Measurements from ENCODE around the gene ACAD10.

Gene ACAD10

GRCh38 chr12:111792155-111792855 lies 106.5 kb downstream of the ACAD10 start:
- H2BK5ac ChIP-seq (ENCODE audit: low read length) = no peak overlapping the region
- H4K5ac ChIP-seq (ENCODE audit: low read length) = no peak overlapping the region
- no peak overlapping the region for H3K4me3 ChIP-seq (ENCODE audit: low read length)
- no CpG with 5 or more reads among the region's 27 CpGs for WGBS (ENCODE audit: extremely low coverage, insufficient coverage, low lambda C conversion rate)
- no peak overlapping the region for H3K56ac ChIP-seq (ENCODE audit: low read length)
- no peaks in the 10 kb centered on the region for H3K79me1 ChIP-seq (ENCODE audit: low read length)
- H3K4me2 ChIP-seq (ENCODE audit: low read length) = no peak overlapping the region
- H3K23ac ChIP-seq (ENCODE audit: low read length) = no peak overlapping the region
- DNase-seq = no peak
- no peak overlapping the region for H2BK120ac ChIP-seq (ENCODE audit: low read depth, low read length)
- H2AK5ac ChIP-seq (ENCODE audit: low read length) = no peak overlapping the region
- no peak overlapping the region for H3K4ac ChIP-seq (ENCODE audit: low read depth, low read length)
- no peaks in the 10 kb centered on the region for H3K4me1 ChIP-seq (ENCODE audit: control insufficient read depth, low read depth, low read length)
- no peak overlapping the region for H4K8ac ChIP-seq (ENCODE audit: low read depth, low read length)
- peaks cover 12% of the 10 kb centered on the region for H3K36me3 ChIP-seq (ENCODE audit: control insufficient read depth, insufficient read depth, low read length)
- H3K18ac ChIP-seq (ENCODE audit: low read length) = no peak overlapping the region
- no peaks in the 10 kb centered on the region for H3K27me3 ChIP-seq (ENCODE audit: insufficient read depth, low read length, poor library complexity)
- no peak overlapping the region for H2BK15ac ChIP-seq (replicated peaks; ENCODE audit: low read depth)
- H3K79me2 ChIP-seq (ENCODE audit: control insufficient read depth, insufficient read depth, low read length) = no peaks in the 10 kb centered on the region
- no peak overlapping the region for H3K9ac ChIP-seq (ENCODE audit: low read length)
- no peak overlapping the region for H3K27ac ChIP-seq (ENCODE audit: low read depth, low read length)

GRCh38 chr12:111792856-111793235 lies 107.0 kb downstream of the ACAD10 start:
- WGBS (ENCODE audit: extremely low coverage, insufficient coverage, low lambda C conversion rate) = no CpG with 5 or more reads among the region's 3 CpGs
- Histone ChIP-seq H2BK5ac (ENCODE audit: low read length) (no peak overlapping the region), H3K9ac (ENCODE audit: low read length) (no peak overlapping the region), H3K18ac (ENCODE audit: low read length) (no peak overlapping the region), H4K8ac (ENCODE audit: low read depth, low read length) (no peak overlapping the region), H3K79me1 (ENCODE audit: low read length) (no peaks in the 10 kb centered on the region), H3K4me3 (ENCODE audit: low read length) (no peak overlapping the region), H3K56ac (ENCODE audit: low read length) (no peak overlapping the region), H3K27ac (ENCODE audit: low read depth, low read length) (no peak overlapping the region), H3K4me2 (ENCODE audit: low read length) (no peak overlapping the region), H3K36me3 (ENCODE audit: control insufficient read depth, insufficient read depth, low read length) (peaks cover 12% of the 10 kb centered on the region), H3K4me1 (ENCODE audit: control insufficient read depth, low read depth, low read length) (no peaks in the 10 kb centered on the region), H2BK120ac (ENCODE audit: low read depth, low read length) (no peak overlapping the region), H3K27me3 (ENCODE audit: insufficient read depth, low read length, poor library complexity) (no peaks in the 10 kb centered on the region), H4K5ac (ENCODE audit: low read length) (no peak overlapping the region), H2AK5ac (ENCODE audit: low read length) (no peak overlapping the region), H3K79me2 (ENCODE audit: control insufficient read depth, insufficient read depth, low read length) (no peaks in the 10 kb centered on the region), H3K23ac (ENCODE audit: low read length) (no peak overlapping the region), H2BK15ac (replicated peaks; ENCODE audit: low read depth) (no peak overlapping the region), H3K4ac (ENCODE audit: low read depth, low read length) (no peak overlapping the region)
- DNase-seq = no peak

GRCh38 chr12:111798182-111798581 lies 112.3 kb downstream of the ACAD10 start:
- H4K5ac ChIP-seq (ENCODE audit: low read length) = no peak overlapping the region
- H2BK5ac ChIP-seq (ENCODE audit: low read length) = no peak overlapping the region
- no peak overlapping the region for H3K4me3 ChIP-seq (ENCODE audit: low read length)
- no peak overlapping the region for H3K4ac ChIP-seq (ENCODE audit: low read depth, low read length)
- no peak overlapping the region for H2AK5ac ChIP-seq (ENCODE audit: low read length)
- H4K8ac ChIP-seq (ENCODE audit: low read depth, low read length) = no peak overlapping the region
- no peak for DNase-seq
- H3K36me3 ChIP-seq (ENCODE audit: control insufficient read depth, insufficient read depth, low read length) = peaks cover 8% of the 10 kb centered on the region
- H3K56ac ChIP-seq (ENCODE audit: low read length) = no peak overlapping the region
- H3K79me1 ChIP-seq (ENCODE audit: low read length) = no peaks in the 10 kb centered on the region
- no peak overlapping the region for H3K9ac ChIP-seq (ENCODE audit: low read length)
- no peak overlapping the region for H3K4me2 ChIP-seq (ENCODE audit: low read length)
- no peak overlapping the region for H3K27ac ChIP-seq (ENCODE audit: low read depth, low read length)
- no CpG with 5 or more reads among the region's 4 CpGs for WGBS (ENCODE audit: extremely low coverage, insufficient coverage, low lambda C conversion rate)
- no peaks in the 10 kb centered on the region for H3K4me1 ChIP-seq (ENCODE audit: control insufficient read depth, low read depth, low read length)
- no peak overlapping the region for H3K23ac ChIP-seq (ENCODE audit: low read length)
- H2BK120ac ChIP-seq (ENCODE audit: low read depth, low read length) = no peak overlapping the region
- no peaks in the 10 kb centered on the region for H3K27me3 ChIP-seq (ENCODE audit: insufficient read depth, low read length, poor library complexity)
- no peak overlapping the region for H3K18ac ChIP-seq (ENCODE audit: low read length)
- H2BK15ac ChIP-seq (replicated peaks; ENCODE audit: low read depth) = no peak overlapping the region
- H3K79me2 ChIP-seq (ENCODE audit: control insufficient read depth, insufficient read depth, low read length) = no peaks in the 10 kb centered on the region

- Histone ChIP-seq H3K79me1 (ENCODE audit: low read length) (no peaks in the 10 kb centered on the region), H3K36me3 (ENCODE audit: control insufficient read depth, insufficient read depth, low read length) (peaks cover 8% of the 10 kb centered on the region), H3K23ac (ENCODE audit: low read length) (no peak overlapping the region), H4K5ac (ENCODE audit: low read length) (no peak overlapping the region), H3K4me1 (ENCODE audit: control insufficient read depth, low read depth, low read length) (no peaks in the 10 kb centered on the region), H3K79me2 (ENCODE audit: control insufficient read depth, insufficient read depth, low read length) (no peaks in the 10 kb centered on the region), H3K27me3 (ENCODE audit: insufficient read depth, low read length, poor library complexity) (no peaks in the 10 kb centered on the region), H3K4me3 (ENCODE audit: low read length) (no peak overlapping the region), H3K9ac (ENCODE audit: low read length) (no peak overlapping the region), H3K4ac (ENCODE audit: low read depth, low read length) (no peak overlapping the region), H2BK15ac (replicated peaks; ENCODE audit: low read depth) (no peak overlapping the region), H2BK5ac (ENCODE audit: low read length) (no peak overlapping the region), H3K18ac (ENCODE audit: low read length) (no peak overlapping the region), H2AK5ac (ENCODE audit: low read length) (no peak overlapping the region), H3K4me2 (ENCODE audit: low read length) (no peak overlapping the region), H3K27ac (ENCODE audit: low read depth, low read length) (no peak overlapping the region), H2BK120ac (ENCODE audit: low read depth, low read length) (no peak overlapping the region), H4K8ac (ENCODE audit: low read depth, low read length) (no peak overlapping the region), H3K56ac (ENCODE audit: low read length) (no peak overlapping the region)
- no peak for DNase-seq
- WGBS (ENCODE audit: extremely low coverage, insufficient coverage, low lambda C conversion rate) = no CpG with 5 or more reads among the region's 9 CpGs
These were observed 113.9 kb downstream of the ACAD10 start for GRCh38 chr12:111799758-111800157.

GRCh38 chr12:111803038-111803626 lies 117.3 kb downstream of the ACAD10 start:
- no CpG with 5 or more reads among the region's 6 CpGs for WGBS (ENCODE audit: extremely low coverage, insufficient coverage, low lambda C conversion rate)
- H3K9ac ChIP-seq (ENCODE audit: low read length) = no peak overlapping the region
- H3K27me3 ChIP-seq (ENCODE audit: insufficient read depth, low read length, poor library complexity) = no peaks in the 10 kb centered on the region
- no peak for DNase-seq
- H2BK120ac ChIP-seq (ENCODE audit: low read depth, low read length) = no peak overlapping the region
- no peaks in the 10 kb centered on the region for H3K4me1 ChIP-seq (ENCODE audit: control insufficient read depth, low read depth, low read length)
- H2BK5ac ChIP-seq (ENCODE audit: low read length) = no peak overlapping the region
- H3K79me2 ChIP-seq (ENCODE audit: control insufficient read depth, insufficient read depth, low read length) = no peaks in the 10 kb centered on the region
- H3K27ac ChIP-seq (ENCODE audit: low read depth, low read length) = no peak overlapping the region
- no peak overlapping the region for H4K8ac ChIP-seq (ENCODE audit: low read depth, low read length)
- no peak overlapping the region for H4K5ac ChIP-seq (ENCODE audit: low read length)
- no peak overlapping the region for H2AK5ac ChIP-seq (ENCODE audit: low read length)
- no peak overlapping the region for H3K18ac ChIP-seq (ENCODE audit: low read length)
- peaks cover 6% of the 10 kb centered on the region for H3K36me3 ChIP-seq (ENCODE audit: control insufficient read depth, insufficient read depth, low read length)
- H3K23ac ChIP-seq (ENCODE audit: low read length) = no peak overlapping the region
- no peaks in the 10 kb centered on the region for H3K79me1 ChIP-seq (ENCODE audit: low read length)
- no peak overlapping the region for H3K4ac ChIP-seq (ENCODE audit: low read depth, low read length)
- H2BK15ac ChIP-seq (replicated peaks; ENCODE audit: low read depth) = no peak overlapping the region
- H3K4me2 ChIP-seq (ENCODE audit: low read length) = no peak overlapping the region
- no peak overlapping the region for H3K4me3 ChIP-seq (ENCODE audit: low read length)
- H3K56ac ChIP-seq (ENCODE audit: low read length) = no peak overlapping the region

- Histone ChIP-seq H4K8ac (ENCODE audit: low read depth, low read length) (no peak overlapping the region), H2BK5ac (ENCODE audit: low read length) (no peak overlapping the region), H3K4me2 (ENCODE audit: low read length) (no peak overlapping the region), H2BK120ac (ENCODE audit: low read depth, low read length) (no peak overlapping the region), H3K56ac (ENCODE audit: low read length) (no peak overlapping the region), H3K23ac (ENCODE audit: low read length) (no peak overlapping the region), H2AK5ac (ENCODE audit: low read length) (no peak overlapping the region), H3K18ac (ENCODE audit: low read length) (no peak overlapping the region), H3K4me1 (ENCODE audit: control insufficient read depth, low read depth, low read length) (no peaks in the 10 kb centered on the region), H3K4me3 (ENCODE audit: low read length) (no peak overlapping the region), H3K4ac (ENCODE audit: low read depth, low read length) (no peak overlapping the region), H2BK15ac (replicated peaks; ENCODE audit: low read depth) (no peak overlapping the region), H3K79me2 (ENCODE audit: control insufficient read depth, insufficient read depth, low read length) (no peaks in the 10 kb centered on the region), H3K79me1 (ENCODE audit: low read length) (no peaks in the 10 kb centered on the region), H3K36me3 (ENCODE audit: control insufficient read depth, insufficient read depth, low read length) (peaks cover 4% of the 10 kb centered on the region), H3K9ac (ENCODE audit: low read length) (no peak overlapping the region), H3K27me3 (ENCODE audit: insufficient read depth, low read length, poor library complexity) (no peaks in the 10 kb centered on the region), H4K5ac (ENCODE audit: low read length) (no peak overlapping the region), H3K27ac (ENCODE audit: low read depth, low read length) (no peak overlapping the region)
- no CpG with 5 or more reads among the region's 8 CpGs for WGBS (ENCODE audit: extremely low coverage, insufficient coverage, low lambda C conversion rate)
- DNase-seq = no peak
These were observed 118.0 kb downstream of the ACAD10 start for GRCh38 chr12:111803851-111804250.

All from mesendoderm (in vitro differentiated cells).